HG03342 (cell line): ENCODE measurements around the gene ARHGAP40.

ENCODE experiments used
- ATAC-seq: cut with Tn5 transposase; IDR thresholded peaks from one replicate; pipeline ENCODE4 v1.9.1; 2021; ENCODE audit warnings: mild to moderate bottlenecking, moderate library complexity; ENCODE audit not compliant: unreplicated experiment

The ARHGAP40 gene

GRCh38 chr20:38616457-38616856, 14.8 kb downstream of the ARHGAP40 start:
- no peak for ATAC-seq

- ATAC-seq: no peak
Observed at GRCh38 chr20:38617011-38617829, 15.6 kb downstream of the ARHGAP40 start.

GRCh38 chr20:38617830-38618196, 16.2 kb downstream of the ARHGAP40 start:
- no peak for ATAC-seq

- ATAC-seq: no peak
Observed at GRCh38 chr20:38620441-38620840, 18.8 kb downstream of the ARHGAP40 start.

GRCh38 chr20:38623061-38623460, 21.5 kb downstream of the ARHGAP40 start:
- ATAC-seq: no peak

GRCh38 chr20:38624084-38624483, 22.5 kb downstream of the ARHGAP40 start:
- no peak for ATAC-seq

GRCh38 chr20:38625896-38626295, 24.3 kb downstream of the ARHGAP40 start:
- no peak for ATAC-seq

- ATAC-seq: no peak
Observed at GRCh38 chr20:38626921-38627659, 25.5 kb downstream of the ARHGAP40 start.

GRCh38 chr20:38628580-38629470, 27.2 kb downstream of the ARHGAP40 start:
- ATAC-seq: no peak

- no peak for ATAC-seq
Observed at GRCh38 chr20:38629979-38630378, 28.4 kb downstream of the ARHGAP40 start.

GRCh38 chr20:38630727-38631126, 29.1 kb downstream of the ARHGAP40 start:
- no peak for ATAC-seq

GRCh38 chr20:38631155-38632022, 29.8 kb downstream of the ARHGAP40 start:
- ATAC-seq: no peak

GRCh38 chr20:38633577-38634093, 32.0 kb downstream of the ARHGAP40 start:
- ATAC-seq: no peak

GRCh38 chr20:38635721-38636288, 34.2 kb downstream of the ARHGAP40 start:
- ATAC-seq: no peak

- ATAC-seq: no peak
Observed at GRCh38 chr20:38640521-38640920, 38.9 kb downstream of the ARHGAP40 start.

- ATAC-seq: no peak
Observed at GRCh38 chr20:38642498-38642897, 40.9 kb downstream of the ARHGAP40 start.

GRCh38 chr20:38644588-38645260, 43.1 kb downstream of the ARHGAP40 start:
- no peak for ATAC-seq

- ATAC-seq: no peak
Observed at GRCh38 chr20:38645351-38645750, 43.7 kb downstream of the ARHGAP40 start.
